HG03135 (cell line): ENCODE results near the gene KCNJ9.
"Not testable (repeated sequence)": the region's sequence is repeated elsewhere in the genome, so short reads cannot be mapped to it uniquely, and the experiment has no call there.

Experiments
- ATAC-seq: cut with Tn5 transposase; IDR thresholded peaks from one replicate; pipeline ENCODE4 v1.9.1; 2021; ENCODE audit warnings: mild to moderate bottlenecking, moderate library complexity; ENCODE audit not compliant: unreplicated experiment

KCNJ9 gene

GRCh38 chr1:160123726-160124125, 42.4 kb downstream of the KCNJ9 start:
- ATAC-seq, result no peak

GRCh38 chr1:160124705-160125478, 43.6 kb downstream of the KCNJ9 start:
- ATAC-seq, result no peak

GRCh38 chr1:160125746-160126145, 44.4 kb downstream of the KCNJ9 start:
- no peak for ATAC-seq

GRCh38 chr1:160126342-160126741, 45.0 kb downstream of the KCNJ9 start:
- not testable (repeated sequence) for ATAC-seq

- ATAC-seq, result no peak
These were observed 46.0 kb downstream of the KCNJ9 start for GRCh38 chr1:160127381-160127780.

GRCh38 chr1:160127865-160128523, 46.7 kb downstream of the KCNJ9 start:
- no peak for ATAC-seq

GRCh38 chr1:160128636-160129035, 47.3 kb downstream of the KCNJ9 start:
- ATAC-seq, result no peak

GRCh38 chr1:160129046-160129445, 47.7 kb downstream of the KCNJ9 start:
- no peak for ATAC-seq

- ATAC-seq, result no peak
These were observed 48.2 kb downstream of the KCNJ9 start for GRCh38 chr1:160129558-160129957.

- ATAC-seq, result no peak
These were observed 48.6 kb downstream of the KCNJ9 start for GRCh38 chr1:160129966-160130365.

GRCh38 chr1:160130486-160130885, 49.1 kb downstream of the KCNJ9 start:
- ATAC-seq, result no peak

GRCh38 chr1:160130939-160131338, 49.6 kb downstream of the KCNJ9 start:
- no peak for ATAC-seq

- ATAC-seq, result no peak
These were observed 50.6 kb downstream of the KCNJ9 start for GRCh38 chr1:160131803-160132565.

- ATAC-seq, result no peak
These were observed 52.8 kb downstream of the KCNJ9 start for GRCh38 chr1:160133990-160134770.

- no peak for ATAC-seq
These were observed 53.6 kb downstream of the KCNJ9 start for GRCh38 chr1:160134791-160135572.

GRCh38 chr1:160136121-160136925, 55.0 kb downstream of the KCNJ9 start:
- ATAC-seq, result no peak

- ATAC-seq, result no peak
These were observed 55.5 kb downstream of the KCNJ9 start for GRCh38 chr1:160136926-160137200.

GRCh38 chr1:160137216-160137862, 56.0 kb downstream of the KCNJ9 start:
- no peak for ATAC-seq

- no peak for ATAC-seq
These were observed 58.5 kb downstream of the KCNJ9 start for GRCh38 chr1:160139840-160140239.
